Measurements from ENCODE around the gene FZD10.

Gene FZD10

GRCh38 chr12:130119241-130119861, 42.9 kb upstream of the FZD10 start:
- H3K4me3 ChIP-seq (ENCODE audit: low read depth, low read length), result no peak overlapping the region
- no peak for TF ChIP-seq CTCF (IDR thresholded peaks at IDR 0.05; ENCODE audit: low read depth, low read length)

- H3K4me3 ChIP-seq (ENCODE audit: low read depth, low read length), result no peak overlapping the region
- TF ChIP-seq CTCF (IDR thresholded peaks at IDR 0.05; ENCODE audit: low read depth, low read length), result no peak
These were observed 42.1 kb upstream of the FZD10 start for GRCh38 chr12:130120012-130120805.

- no peak overlapping the region for H3K4me3 ChIP-seq (ENCODE audit: low read depth, low read length)
- no peak for TF ChIP-seq CTCF (IDR thresholded peaks at IDR 0.05; ENCODE audit: low read depth, low read length)
These were observed 40.9 kb upstream of the FZD10 start for GRCh38 chr12:130121226-130122000.

- no peak overlapping the region for H3K4me3 ChIP-seq (ENCODE audit: low read depth, low read length)
- TF ChIP-seq CTCF (IDR thresholded peaks at IDR 0.05; ENCODE audit: low read depth, low read length), result no peak
These were observed 39.9 kb upstream of the FZD10 start for GRCh38 chr12:130122356-130122755.

GRCh38 chr12:130124106-130124505, 38.2 kb upstream of the FZD10 start:
- no peak overlapping the region for H3K4me3 ChIP-seq (ENCODE audit: low read depth, low read length)
- TF ChIP-seq CTCF (IDR thresholded peaks at IDR 0.05; ENCODE audit: low read depth, low read length), result no peak

- no peak overlapping the region for H3K4me3 ChIP-seq (ENCODE audit: low read depth, low read length)
- no peak for TF ChIP-seq CTCF (IDR thresholded peaks at IDR 0.05; ENCODE audit: low read depth, low read length)
These were observed 37.5 kb upstream of the FZD10 start for GRCh38 chr12:130124605-130125244.
